Measurements from ENCODE around the gene RRAS.

DNA sequence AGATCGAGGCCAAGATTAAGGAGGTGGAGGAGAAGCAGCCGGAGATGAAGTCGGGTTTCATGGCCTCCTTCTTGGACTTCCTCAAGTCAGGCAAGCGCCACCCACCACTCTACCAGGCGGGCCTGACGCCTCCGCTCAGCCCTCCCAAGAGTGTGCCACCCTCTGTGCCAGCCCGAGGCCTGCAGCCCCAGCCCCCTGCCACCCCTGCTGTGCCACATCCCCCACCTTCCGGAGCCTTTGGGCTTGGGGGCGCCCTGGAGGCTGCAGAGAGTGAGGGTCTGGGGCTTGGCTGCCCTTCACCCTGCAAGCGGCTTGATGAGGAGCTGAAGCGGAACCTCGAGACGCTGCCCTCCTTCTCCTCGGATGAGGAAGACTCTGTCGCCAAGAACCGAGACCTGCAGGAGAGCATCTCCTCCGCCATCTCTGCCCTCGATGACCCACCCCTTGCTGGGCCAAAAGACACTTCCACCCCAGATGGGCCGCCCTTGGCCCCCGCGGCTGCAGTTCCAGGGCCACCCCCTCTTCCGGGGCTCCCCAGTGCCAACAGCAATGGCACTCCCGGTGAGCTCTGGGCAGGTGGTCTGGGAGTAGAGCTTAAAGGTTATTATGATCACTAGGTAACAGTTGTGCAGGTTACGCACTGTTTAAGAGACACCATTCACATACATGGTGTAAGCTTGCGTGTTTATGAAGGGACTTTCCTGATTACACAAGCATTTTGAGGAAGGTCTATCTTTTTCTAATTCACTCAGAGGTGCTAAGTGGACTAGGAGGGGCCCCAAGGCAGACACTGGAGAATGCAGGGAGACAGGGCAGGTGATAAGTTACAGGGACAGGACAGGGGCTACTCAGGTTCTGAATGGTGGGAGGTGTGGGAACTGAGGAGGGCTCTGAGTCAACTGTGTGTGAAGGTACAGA is 40.3 kb downstream of the RRAS start:
- TF ChIP-seq, protein P1, sequence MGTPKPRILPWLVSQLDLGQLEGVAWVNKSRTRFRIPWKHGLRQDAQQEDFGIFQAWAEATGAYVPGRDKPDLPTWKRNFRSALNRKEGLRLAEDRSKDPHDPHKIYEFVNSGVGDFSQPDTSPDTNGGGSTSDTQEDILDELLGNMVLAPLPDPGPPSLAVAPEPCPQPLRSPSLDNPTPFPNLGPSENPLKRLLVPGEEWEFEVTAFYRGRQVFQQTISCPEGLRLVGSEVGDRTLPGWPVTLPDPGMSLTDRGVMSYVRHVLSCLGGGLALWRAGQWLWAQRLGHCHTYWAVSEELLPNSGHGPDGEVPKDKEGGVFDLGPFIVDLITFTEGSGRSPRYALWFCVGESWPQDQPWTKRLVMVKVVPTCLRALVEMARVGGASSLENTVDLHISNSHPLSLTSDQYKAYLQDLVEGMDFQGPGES (IDR thresholded peaks at IDR 0.05; ENCODE audit: low read depth, low read length), result no peak
- TF ChIP-seq, protein P2, sequence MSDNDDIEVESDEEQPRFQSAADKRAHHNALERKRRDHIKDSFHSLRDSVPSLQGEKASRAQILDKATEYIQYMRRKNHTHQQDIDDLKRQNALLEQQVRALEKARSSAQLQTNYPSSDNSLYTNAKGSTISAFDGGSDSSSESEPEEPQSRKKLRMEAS (IDR thresholded peaks at IDR 0.05; ENCODE audit: low read depth), result no peak
- TF ChIP-seq, protein P3, sequence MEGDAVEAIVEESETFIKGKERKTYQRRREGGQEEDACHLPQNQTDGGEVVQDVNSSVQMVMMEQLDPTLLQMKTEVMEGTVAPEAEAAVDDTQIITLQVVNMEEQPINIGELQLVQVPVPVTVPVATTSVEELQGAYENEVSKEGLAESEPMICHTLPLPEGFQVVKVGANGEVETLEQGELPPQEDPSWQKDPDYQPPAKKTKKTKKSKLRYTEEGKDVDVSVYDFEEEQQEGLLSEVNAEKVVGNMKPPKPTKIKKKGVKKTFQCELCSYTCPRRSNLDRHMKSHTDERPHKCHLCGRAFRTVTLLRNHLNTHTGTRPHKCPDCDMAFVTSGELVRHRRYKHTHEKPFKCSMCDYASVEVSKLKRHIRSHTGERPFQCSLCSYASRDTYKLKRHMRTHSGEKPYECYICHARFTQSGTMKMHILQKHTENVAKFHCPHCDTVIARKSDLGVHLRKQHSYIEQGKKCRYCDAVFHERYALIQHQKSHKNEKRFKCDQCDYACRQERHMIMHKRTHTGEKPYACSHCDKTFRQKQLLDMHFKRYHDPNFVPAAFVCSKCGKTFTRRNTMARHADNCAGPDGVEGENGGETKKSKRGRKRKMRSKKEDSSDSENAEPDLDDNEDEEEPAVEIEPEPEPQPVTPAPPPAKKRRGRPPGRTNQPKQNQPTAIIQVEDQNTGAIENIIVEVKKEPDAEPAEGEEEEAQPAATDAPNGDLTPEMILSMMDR (IDR thresholded peaks at IDR 0.05), result no peak
- TF ChIP-seq RFX5 (IDR thresholded peaks at IDR 0.05; ENCODE audit: low read length) (no peak), MXI1 (IDR thresholded peaks at IDR 0.05; ENCODE audit: low read depth, low read length) (no peak), FOSL2 (IDR thresholded peaks at IDR 0.05; ENCODE audit: borderline replicate concordance, low read depth) (no peak), POLR2AphosphoS5 (IDR thresholded peaks at IDR 0.05; ENCODE audit: low read depth, low read length) (no peak), RCOR1 (IDR thresholded peaks at IDR 0.05; ENCODE audit: low read length) (no peak), EZH2phosphoT487 (IDR thresholded peaks at IDR 0.05; ENCODE audit: borderline replicate concordance, low read depth) (no peak), TAF1 (IDR thresholded peaks at IDR 0.05; ENCODE audit: borderline replicate concordance, low read depth, low read length) (no peak)
- TF ChIP-seq, protein P4, sequence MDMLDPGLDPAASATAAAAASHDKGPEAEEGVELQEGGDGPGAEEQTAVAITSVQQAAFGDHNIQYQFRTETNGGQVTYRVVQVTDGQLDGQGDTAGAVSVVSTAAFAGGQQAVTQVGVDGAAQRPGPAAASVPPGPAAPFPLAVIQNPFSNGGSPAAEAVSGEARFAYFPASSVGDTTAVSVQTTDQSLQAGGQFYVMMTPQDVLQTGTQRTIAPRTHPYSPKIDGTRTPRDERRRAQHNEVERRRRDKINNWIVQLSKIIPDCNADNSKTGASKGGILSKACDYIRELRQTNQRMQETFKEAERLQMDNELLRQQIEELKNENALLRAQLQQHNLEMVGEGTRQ (IDR thresholded peaks at IDR 0.05; ENCODE audit: borderline replicate concordance, low read depth, low read length), result no peak
- TF ChIP-seq, protein P5, sequence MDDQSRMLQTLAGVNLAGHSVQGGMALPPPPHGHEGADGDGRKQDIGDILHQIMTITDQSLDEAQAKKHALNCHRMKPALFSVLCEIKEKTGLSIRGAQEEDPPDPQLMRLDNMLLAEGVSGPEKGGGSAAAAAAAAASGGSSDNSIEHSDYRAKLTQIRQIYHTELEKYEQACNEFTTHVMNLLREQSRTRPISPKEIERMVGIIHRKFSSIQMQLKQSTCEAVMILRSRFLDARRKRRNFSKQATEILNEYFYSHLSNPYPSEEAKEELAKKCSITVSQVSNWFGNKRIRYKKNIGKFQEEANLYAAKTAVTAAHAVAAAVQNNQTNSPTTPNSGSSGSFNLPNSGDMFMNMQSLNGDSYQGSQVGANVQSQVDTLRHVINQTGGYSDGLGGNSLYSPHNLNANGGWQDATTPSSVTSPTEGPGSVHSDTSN (IDR thresholded peaks at IDR 0.05), result no peak

Data from SK-N-SH (cell line).